Parathyroid adenoma (tissue), 2 donors: ENCODE results near the gene PLAAT5.
"Not testable (repeated sequence)": the region's sequence is repeated elsewhere in the genome, so short reads cannot be mapped to it uniquely, and the experiment has no call there.

Experiments
- H2AFZ ChIP-seq: fragments of 300-600 bp; sonication (generic); one replicate; pipeline ENCODE4 v1.7.0; 2017; ENCODE audit warnings: antibody characterized with exemption, mild to moderate bottlenecking
- H3K27ac ChIP-seq: fragments of 300-600 bp; sonication (generic); one replicate; pipeline ENCODE4 v1.7.0; 2017
- H3K27me3 ChIP-seq: fragments of 300-600 bp; sonication (generic); one replicate; pipeline ENCODE4 v1.7.0; 2017; ENCODE audit warnings: low read length; ENCODE audit not compliant: control insufficient read depth, insufficient read depth
- H3K36me3 ChIP-seq: fragments of 300-600 bp; sonication (generic); one replicate; pipeline ENCODE4 v1.7.0; 2017; ENCODE audit warnings: low read length; ENCODE audit not compliant: control insufficient read depth, insufficient read depth
- H3K4me1 ChIP-seq: fragments of 300-600 bp; sonication (generic); one replicate; pipeline ENCODE4 v1.7.0; 2017; ENCODE audit warnings: control low read depth
- H3K4me2 ChIP-seq: fragments of 300-600 bp; sonication (generic); one replicate; pipeline ENCODE4 v1.7.0; 2017; ENCODE audit warnings: low read length
- H3K4me3 ChIP-seq: fragments of 300-600 bp; sonication (generic); one replicate; pipeline ENCODE4 v1.7.0; 2017; ENCODE audit warnings: low read depth, low read length
- H3K79me2 ChIP-seq: fragments of 300-600 bp; sonication (generic); one replicate; pipeline ENCODE4 v1.7.0; 2017; ENCODE audit warnings: control low read depth
- H3K9ac ChIP-seq: fragments of 300-600 bp; sonication (generic); one replicate; pipeline ENCODE4 v1.7.0; 2017; ENCODE audit warnings: mild to moderate bottlenecking
- H3K9me3 ChIP-seq: fragments of 300-600 bp; sonication (generic); one replicate; pipeline ENCODE4 v1.7.0; 2017; ENCODE audit warnings: low read length; ENCODE audit not compliant: control insufficient read depth
- CTCF ChIP-seq: fragments of 300-600 bp; sonication (generic); IDR thresholded peaks from one replicate; pipeline ENCODE4 v1.7.0; 2017; ENCODE audit warnings: antibody characterized with exemption, mild to moderate bottlenecking
- donor health status: primary hyperparathyroidism.

PLAAT5 gene

GRCh38 chr11:63534895-63535461, 44.0 kb upstream of the PLAAT5 start:
- Histone ChIP-seq H2AFZ (no peak overlapping the region), H3K9ac (no peak overlapping the region), H3K9me3 (no peaks in the 10 kb centered on the region), H3K4me3 (no peak overlapping the region), H3K27me3 (no peaks in the 10 kb centered on the region), H3K4me1 (no peaks in the 10 kb centered on the region), H3K4me2 (no peak overlapping the region), H3K79me2 (no peaks in the 10 kb centered on the region), H3K27ac (no peak overlapping the region), H3K36me3 (no peaks in the 10 kb centered on the region)
- TF ChIP-seq CTCF: no peak

- TF ChIP-seq CTCF: no peak
- H3K4me3 ChIP-seq: no peak overlapping the region
- no peak overlapping the region for H3K27ac ChIP-seq
- no peaks in the 10 kb centered on the region for H3K9me3 ChIP-seq
- no peaks in the 10 kb centered on the region for H3K27me3 ChIP-seq
- no peak overlapping the region for H3K9ac ChIP-seq
- H3K4me1 ChIP-seq: no peaks in the 10 kb centered on the region
- H3K4me2 ChIP-seq: no peak overlapping the region
- no peak overlapping the region for H2AFZ ChIP-seq
- no peaks in the 10 kb centered on the region for H3K36me3 ChIP-seq
- no peaks in the 10 kb centered on the region for H3K79me2 ChIP-seq
Measured at GRCh38 chr11:63534076-63534475, 43.1 kb upstream of the PLAAT5 start.

GRCh38 chr11:63532799-63533475, 42.0 kb upstream of the PLAAT5 start:
- Histone ChIP-seq H3K9ac (no peak overlapping the region), H3K4me3 (no peak overlapping the region), H3K9me3 (no peaks in the 10 kb centered on the region), H3K27ac (no peak overlapping the region), H3K79me2 (no peaks in the 10 kb centered on the region), H3K4me1 (no peaks in the 10 kb centered on the region), H3K4me2 (no peak overlapping the region), H2AFZ (no peak overlapping the region), H3K27me3 (no peaks in the 10 kb centered on the region), H3K36me3 (no peaks in the 10 kb centered on the region)
- no peak for TF ChIP-seq CTCF

- TF ChIP-seq CTCF: no peak
- H3K27ac ChIP-seq: no peak overlapping the region
- H3K9ac ChIP-seq: no peak overlapping the region
- no peaks in the 10 kb centered on the region for H3K36me3 ChIP-seq
- H3K9me3 ChIP-seq: no peaks in the 10 kb centered on the region
- H3K4me2 ChIP-seq: no peak overlapping the region
- H3K79me2 ChIP-seq: no peaks in the 10 kb centered on the region
- no peaks in the 10 kb centered on the region for H3K4me1 ChIP-seq
- no peaks in the 10 kb centered on the region for H3K27me3 ChIP-seq
- H3K4me3 ChIP-seq: no peak overlapping the region
- no peak overlapping the region for H2AFZ ChIP-seq
Measured at GRCh38 chr11:63532117-63532516, 41.1 kb upstream of the PLAAT5 start.

GRCh38 chr11:63531074-63531792, 40.3 kb upstream of the PLAAT5 start:
- not testable (repeated sequence) for H3K27ac ChIP-seq, H2AFZ ChIP-seq, H3K4me1 ChIP-seq, H3K4me2 ChIP-seq, H3K9me3 ChIP-seq, H3K79me2 ChIP-seq, H3K9ac ChIP-seq, H3K27me3 ChIP-seq, H3K4me3 ChIP-seq, H3K36me3 ChIP-seq
